GM21723 (cell line): Measurements from ENCODE around the gene DLX5.

ENCODE experiments used
- ATAC-seq: cut with Tn5 transposase; IDR thresholded peaks from one replicate; pipeline ENCODE4 v1.9.1; 2021; ENCODE audit warnings: mild to moderate bottlenecking, moderate library complexity; ENCODE audit not compliant: unreplicated experiment

The DLX5 gene

GRCh38 chr7:97006055-97006815, 18.4 kb downstream of the DLX5 start:
- ATAC-seq: peak; percentile 81

- ATAC-seq: no peak
These were observed 19.2 kb downstream of the DLX5 start, which contains the start of gene DLX6 for GRCh38 chr7:97005183-97006054. Gene DLX6, plus strand, starts transcription at chr7:97005553. Its CDS starts 425 bp downstream, at chr7:97005978.

- no peak for ATAC-seq
These were observed 20.1 kb downstream of the DLX5 start for GRCh38 chr7:97004247-97005182.

- no peak for ATAC-seq
These were observed 21.1 kb downstream of the DLX5 start for GRCh38 chr7:97003262-97004246.

- ATAC-seq: no peak
These were observed 21.9 kb downstream of the DLX5 start for GRCh38 chr7:97002555-97003261.

- no peak for ATAC-seq
These were observed 22.7 kb downstream of the DLX5 start for GRCh38 chr7:97001656-97002554.

- ATAC-seq: no peak
These were observed 23.4 kb downstream of the DLX5 start for GRCh38 chr7:97001221-97001620.

- no peak for ATAC-seq
These were observed 25.9 kb downstream of the DLX5 start for GRCh38 chr7:96998744-96999143.

- no peak for ATAC-seq
These were observed 26.3 kb downstream of the DLX5 start for GRCh38 chr7:96998333-96998732.

- no peak for ATAC-seq
These were observed 27.1 kb downstream of the DLX5 start for GRCh38 chr7:96997512-96998032.

- ATAC-seq: no peak
These were observed 27.6 kb downstream of the DLX5 start for GRCh38 chr7:96996958-96997511.

- no peak for ATAC-seq
These were observed 28.3 kb downstream of the DLX5 start for GRCh38 chr7:96996111-96996957.

GRCh38 chr7:96995406-96996110, 29.1 kb downstream of the DLX5 start:
- no peak for ATAC-seq

- ATAC-seq: no peak
These were observed 30.7 kb downstream of the DLX5 start for GRCh38 chr7:96993980-96994379.

GRCh38 chr7:96993094-96993865, 31.4 kb downstream of the DLX5 start:
- ATAC-seq: no peak
